ENCODE results near the gene TUBD1.

Gene TUBD1

DNA sequence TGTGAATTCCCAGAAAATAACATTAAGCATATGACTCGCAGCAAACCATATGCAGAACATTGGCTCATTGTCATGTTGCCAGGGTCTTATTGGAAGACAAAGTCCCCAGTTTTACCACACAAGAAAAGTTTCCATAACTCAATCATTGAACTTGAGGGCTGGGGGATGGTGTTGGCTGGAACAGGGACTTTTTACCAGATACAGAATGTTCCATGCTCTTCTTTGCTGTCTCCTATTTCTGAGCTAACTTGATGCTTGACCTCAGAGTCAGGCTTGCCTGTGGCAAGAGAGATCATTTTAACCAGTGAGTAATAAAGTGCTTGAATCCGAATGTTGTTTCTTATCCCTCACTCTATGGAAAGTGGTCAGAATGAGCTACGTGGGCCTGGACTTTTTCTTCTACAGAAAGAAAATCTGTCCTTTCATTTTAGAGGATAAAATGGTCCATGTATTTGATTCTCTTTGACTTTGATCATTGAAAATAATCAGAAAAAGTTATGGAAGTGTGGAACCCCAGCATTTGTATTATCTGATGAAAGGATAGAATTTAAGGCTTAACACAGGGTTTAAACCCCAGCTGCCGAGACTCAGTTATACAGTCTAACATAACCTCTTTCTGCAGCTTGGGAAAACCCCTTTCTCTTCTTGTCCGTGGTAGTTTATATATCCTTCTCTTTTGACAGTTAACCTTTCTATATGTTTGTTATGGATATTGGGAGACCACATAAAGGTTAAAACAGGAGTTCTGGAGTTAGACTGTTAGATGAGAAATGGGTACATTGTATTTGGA is 67.0 kb downstream of the TUBD1 start:
- no peak for DNase-seq (ENCODE audit: low read depth in 2 of 2)

DNA sequence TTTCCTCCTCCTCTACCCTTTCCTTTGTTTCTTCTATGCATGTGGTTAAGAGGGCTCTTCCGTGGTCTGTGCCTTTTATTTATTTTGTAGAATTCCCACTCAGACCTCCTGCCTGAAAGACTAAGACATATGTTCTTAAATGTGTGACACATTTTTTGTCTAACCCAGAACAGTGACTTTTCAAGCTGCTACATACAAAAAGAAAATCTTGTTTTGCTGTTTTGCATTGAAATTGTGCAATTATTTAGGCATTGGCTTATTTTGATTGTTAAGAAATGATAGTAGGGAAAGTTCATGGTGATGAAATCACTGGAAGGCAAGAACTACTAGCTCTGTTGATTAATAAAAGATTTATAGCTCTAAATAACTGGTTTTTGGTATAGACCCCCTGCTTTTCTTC is 76.8 kb downstream of the TUBD1 start:
- DNase-seq (ENCODE audit: low read depth in 2 of 2) = no peak

DNA sequence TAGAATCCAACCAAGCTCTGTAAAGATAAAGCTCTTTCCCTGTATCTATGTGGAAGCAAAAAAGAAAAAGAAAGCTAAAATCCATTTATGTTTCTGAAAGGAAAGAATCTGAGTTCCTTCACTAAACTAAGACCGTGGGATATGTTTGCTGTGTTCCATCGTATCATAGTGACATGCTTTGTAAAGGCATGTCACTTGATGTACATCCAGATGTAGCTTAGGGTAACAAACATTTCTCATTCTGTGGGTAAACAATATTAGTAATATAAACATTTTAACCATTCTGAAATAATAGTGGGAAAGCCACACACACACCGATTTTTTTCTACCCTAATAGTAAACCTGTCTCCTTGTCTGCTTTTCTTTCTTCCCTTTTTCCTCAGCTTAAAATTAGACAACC is 78.1 kb downstream of the TUBD1 start:
- no peak for DNase-seq (ENCODE audit: low read depth in 2 of 2)

DNA sequence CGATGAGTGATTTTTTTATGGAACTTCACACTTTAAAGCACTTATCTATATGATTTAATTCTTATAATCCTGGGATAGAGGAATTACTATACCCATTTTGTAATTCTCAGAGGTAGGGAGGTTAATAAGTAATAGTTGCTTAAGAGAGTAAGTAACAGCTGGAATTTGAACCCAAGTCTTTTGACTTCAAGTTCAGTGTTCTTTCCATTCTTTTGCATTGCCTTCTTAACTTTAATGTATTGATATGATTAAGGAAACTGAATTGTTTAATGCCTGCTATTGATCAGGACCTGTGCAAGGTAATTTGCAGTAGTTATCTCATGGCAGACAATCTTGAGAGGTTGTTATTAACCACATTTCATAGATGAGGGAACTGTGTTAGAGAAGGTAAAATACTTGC is 78.5 kb downstream of the TUBD1 start:
- DNase-seq (ENCODE audit: low read depth in 2 of 2) = no peak

DNA sequence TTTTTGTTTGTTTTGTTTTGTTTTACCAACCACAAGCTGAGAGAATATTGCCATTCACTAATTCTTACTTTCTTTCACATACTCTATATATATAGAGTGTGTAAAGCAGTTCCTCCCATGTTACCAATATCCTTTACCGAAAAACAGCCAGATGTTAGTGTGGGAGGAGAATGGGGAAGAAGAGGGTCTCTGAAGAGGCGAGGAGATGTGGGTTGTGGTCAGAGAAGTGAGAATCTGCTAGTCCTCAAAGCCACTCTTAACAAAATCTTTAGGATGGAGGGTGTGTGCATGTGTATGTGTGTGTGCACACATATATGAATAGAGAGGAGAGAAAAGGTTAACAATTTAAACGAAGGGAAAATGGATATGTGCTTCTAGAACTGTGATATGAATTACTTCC is 80.6 kb downstream of the TUBD1 start:
- DNase-seq (ENCODE audit: low read depth in 2 of 2) = no peak

DNA sequence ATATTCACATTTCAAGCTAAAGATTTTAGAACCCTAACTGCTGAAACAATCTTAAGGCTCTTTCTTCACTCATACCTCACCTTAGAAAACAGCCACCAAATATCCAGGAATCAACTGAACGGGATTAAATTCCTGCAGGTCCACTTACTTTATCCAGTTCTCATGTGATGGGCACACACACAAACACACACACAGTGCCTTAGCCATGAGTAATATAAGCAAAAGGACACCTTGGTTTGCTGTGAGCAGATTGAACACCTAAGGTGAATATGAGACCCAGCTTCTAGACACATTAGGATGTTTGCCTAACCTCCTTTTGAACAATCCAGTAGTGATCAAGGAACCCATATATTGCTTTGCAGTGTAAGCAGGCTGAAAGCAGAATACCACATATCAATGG is 81.5 kb downstream of the TUBD1 start:
- no peak for DNase-seq (ENCODE audit: low read depth in 2 of 2)

DNA sequence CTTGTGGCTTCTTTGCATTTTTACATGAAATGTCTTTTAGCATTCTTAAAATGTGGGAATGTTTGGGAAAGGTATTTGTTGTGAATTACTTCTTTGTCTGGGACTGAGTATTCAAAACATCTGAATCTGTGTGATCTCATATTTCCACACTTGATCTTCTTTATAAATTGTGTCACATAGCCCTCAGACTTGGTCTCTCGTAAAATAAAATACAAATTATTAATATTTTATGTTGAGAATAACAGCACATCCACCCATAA is 81.9 kb downstream of the TUBD1 start:
- no peak for DNase-seq (ENCODE audit: low read depth in 2 of 2)

All from activated CD8-positive, alpha-beta memory T cell treated with anti-CD3 and anti-CD28 coated beads for 4 hours (primary cell).